ENCODE measurements around the gene GOLPH3. TPM values are rescaled to one million over a fixed set of nuclear protein-coding genes. Genes with fewer than 3 reads are reported as not detected.

The GOLPH3 gene
- total RNA-seq, 1 experiment from 2014 or later: 69.2 TPM

GRCh38 chr5:32123889-32124676, 50.0 kb downstream of the GOLPH3 start:
- no peak overlapping the region for H3K4me2 ChIP-seq (ENCODE audit: low read length)
- H3K9me3 ChIP-seq (ENCODE audit: control insufficient read depth in 1 of 2, insufficient read depth in 1 of 2, low read depth in 1 of 2, low read length in 2 of 2): no peaks in the 10 kb centered on the region
- H3K79me2 ChIP-seq (ENCODE audit: insufficient read depth, low read length): peaks cover 74% of the 10 kb centered on the region
- no peak overlapping the region for H3K9ac ChIP-seq (ENCODE audit: low read length)
- H3K27ac ChIP-seq (ENCODE audit: low read depth, low read length): no peak overlapping the region
- H3K36me3 ChIP-seq (ENCODE audit: control insufficient read depth in 1 of 2, insufficient read depth in 2 of 2, low read length in 2 of 2): peaks cover 15 to 16% of the 10 kb centered on the region in 2 experiments; a peak in 3 of 4 replicates
- ATAC-seq: no peak
- CTCF ChIA-PET: no interaction called here
- RAD21 ChIA-PET (ENCODE audit: low non-redundant PET in 1 of 2, low total read pairs in 2 of 2, uncharacterized antibody in 2 of 2, unreplicated experiment in 2 of 2): no interaction called here
- H3K4me1 ChIP-seq (ENCODE audit: control insufficient read depth in 1 of 2, insufficient read depth in 2 of 2, low read length in 2 of 2): no peaks in the 10 kb centered on the region
- BruUV-seq (replicated peaks): no TSS peak
- H3K27me3 ChIP-seq (ENCODE audit: insufficient read depth, low read length): no peaks in the 10 kb centered on the region
- H4K20me1 ChIP-seq (ENCODE audit: insufficient read depth): no peaks in the 10 kb centered on the region
- intact Hi-C loops (cut with micrococcal nuclease): no loop called here
- no peak overlapping the region for H3K4me3 ChIP-seq (replicated peaks in 1 of 2; ENCODE audit: low read depth in 1 of 2, low read length in 2 of 2)
- POLR2A ChIA-PET: no interaction called here
- TF ChIP-seq CBX3 (IDR thresholded peaks at IDR 0.05; ENCODE audit: low read depth) (no peak), SIN3A (IDR thresholded peaks at IDR 0.05; ENCODE audit: low read depth) (no peak), TCF7L2 (IDR thresholded peaks at IDR 0.05; ENCODE audit: borderline replicate concordance, extremely low read depth, insufficient read depth, insufficient read length) (no peak), ZNF274 (IDR thresholded peaks at IDR 0.05; ENCODE audit: low read depth, low read length) (no peak), FOSL1 (IDR thresholded peaks at IDR 0.05; ENCODE audit: low read depth) (no peak), ZFX (IDR thresholded peaks at IDR 0.05) (no peak), ZBTB33 (IDR thresholded peaks at IDR 0.05; ENCODE audit: extremely low read depth, insufficient replicate concordance, low read length) (no peak), POLR2A (IDR thresholded peaks at IDR 0.05; ENCODE audit: borderline replicate concordance, extremely low read depth, insufficient read depth, insufficient read length) (no peak), EZH2 (IDR thresholded peaks at IDR 0.05) (no peak), EZH2phosphoT487 (IDR thresholded peaks at IDR 0.05; ENCODE audit: borderline replicate concordance) (no peak), RAD21 (IDR thresholded peaks at IDR 0.05; ENCODE audit: low read depth) (no peak), MAX (IDR thresholded peaks at IDR 0.05) (no peak), POLR2AphosphoS5 (IDR thresholded peaks at IDR 0.05; ENCODE audit: low read depth, low read length) (no peak), SP1 (IDR thresholded peaks at IDR 0.05; ENCODE audit: low read depth) (no peak), ELF1 (IDR thresholded peaks at IDR 0.05; ENCODE audit: borderline replicate concordance, low read depth) (no peak), REST (IDR thresholded peaks at IDR 0.05; ENCODE audit: low read depth) (no peak)
- DNase-seq (ENCODE audit: low read depth, low spot score): no peak
- H2AFZ ChIP-seq (ENCODE audit: low read depth, low read length, poor library complexity, severe bottlenecking): no peak overlapping the region
- no peaks in the 10 kb centered on the region for H3K9me2 ChIP-seq (ENCODE audit: insufficient read depth)

Data from HCT116 (cell line).